NB4 (cell line): ENCODE data around the gene DHCR24.

Source experiments
- DNase-seq: peaks from one replicate; pipeline ENCODE4 v3.0.0; 2010; ENCODE audit warnings: low read depth
- H3K4me3 ChIP-seq: one replicate; pipeline ENCODE4 v1.5.1; 2011; ENCODE audit warnings: mild to moderate bottlenecking, low read depth, low read length, moderate library complexity
- CTCF ChIP-seq: IDR thresholded peaks from one replicate; pipeline ENCODE4 v1.5.1; 2012; ENCODE audit warnings: low read depth, low read length
- MAX ChIP-seq: IDR thresholded peaks from 2 replicates; pipeline ENCODE4 v1.6.1; 2011; ENCODE audit warnings: low read depth, low read length
- MYC ChIP-seq: IDR thresholded peaks from 2 replicates; pipeline ENCODE4 v1.6.1; 2011; ENCODE audit warnings: low read depth, low read length
- POLR2A ChIP-seq: IDR thresholded peaks from 2 replicates; pipeline ENCODE4 v1.6.1; 2011; ENCODE audit warnings: mild to moderate bottlenecking; ENCODE audit not compliant: insufficient read length; ENCODE audit errors: extremely low read depth

Gene DHCR24

GRCh38 chr1:54861070-54861761, 25.8 kb downstream of the DHCR24 start:
- TF ChIP-seq MYC = 0 out of 2 replicates have a peak, but pooled peaks have one; percentile 21
- 0 out of 2 replicates have a peak, but pooled peaks have one; percentile 27 for TF ChIP-seq MAX
- TF ChIP-seq CTCF = no peak
- TF ChIP-seq POLR2A = no peak
- peak; percentile 97 for DNase-seq
- no peak overlapping the region for H3K4me3 ChIP-seq

GRCh38 chr1:54859700-54860391, 27.1 kb downstream of the DHCR24 start:
- DNase-seq = peak; percentile 85
- TF ChIP-seq CTCF (no peak), MYC (0 out of 2 replicates have a peak, but pooled peaks have one; percentile 19)
- H3K4me3 ChIP-seq = no peak overlapping the region

GRCh38 chr1:54857746-54858561, 29.0 kb downstream of the DHCR24 start:
- TF ChIP-seq MYC = no peak
- no peak for TF ChIP-seq MAX
- no peak for TF ChIP-seq CTCF
- TF ChIP-seq POLR2A = no peak
- peak; percentile 24 for DNase-seq
- H3K4me3 ChIP-seq = no peak overlapping the region

- no peak overlapping the region for H3K4me3 ChIP-seq
- DNase-seq = no peak
- no peak for TF ChIP-seq MYC
- no peak for TF ChIP-seq POLR2A
- TF ChIP-seq CTCF = no peak
- TF ChIP-seq MAX = no peak
Measured at GRCh38 chr1:54857141-54857540, 29.9 kb downstream of the DHCR24 start.

GRCh38 chr1:54854381-54855020, 32.5 kb downstream of the DHCR24 start:
- TF ChIP-seq CTCF (no peak), MAX (no peak), MYC (no peak), POLR2A (no peak)
- no peak for DNase-seq
- no peak overlapping the region for H3K4me3 ChIP-seq
